HUDEP-2 (cell line): Measurements from ENCODE around the gene DNAH11.

Experiments
- DNase-seq, 76 experiments: peaks; one replicate each; lab custom pipeline; 2025; ENCODE audit not compliant: unreplicated experiment in 76 of 76; lab: John Stamatoyannopoulos, UW

DNAH11 gene

GRCh38 chr7:21947056-21947455 is 404.2 kb downstream of the DNAH11 start:
- DNase-seq, result no peak

DNA sequence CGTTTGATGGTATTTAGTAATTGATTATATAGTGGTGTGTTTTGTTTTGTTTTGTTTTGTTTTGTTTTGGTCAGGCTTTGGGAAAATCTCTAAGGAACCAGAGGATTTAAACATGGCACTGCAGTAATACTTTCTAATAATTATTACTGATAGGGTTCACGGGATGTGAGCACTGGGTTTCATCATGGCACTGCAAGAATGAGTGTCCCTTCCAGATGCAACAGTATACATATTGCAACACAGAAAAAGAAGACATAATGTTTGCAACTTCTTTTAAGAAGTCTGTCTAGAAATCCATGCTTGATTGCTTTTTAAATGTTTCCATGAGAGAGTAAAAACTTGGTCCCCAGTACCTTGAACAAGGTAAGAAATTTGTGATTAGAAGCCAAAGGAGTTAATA is 405.1 kb downstream of the DNAH11 start:
- no peak for DNase-seq

DNA sequence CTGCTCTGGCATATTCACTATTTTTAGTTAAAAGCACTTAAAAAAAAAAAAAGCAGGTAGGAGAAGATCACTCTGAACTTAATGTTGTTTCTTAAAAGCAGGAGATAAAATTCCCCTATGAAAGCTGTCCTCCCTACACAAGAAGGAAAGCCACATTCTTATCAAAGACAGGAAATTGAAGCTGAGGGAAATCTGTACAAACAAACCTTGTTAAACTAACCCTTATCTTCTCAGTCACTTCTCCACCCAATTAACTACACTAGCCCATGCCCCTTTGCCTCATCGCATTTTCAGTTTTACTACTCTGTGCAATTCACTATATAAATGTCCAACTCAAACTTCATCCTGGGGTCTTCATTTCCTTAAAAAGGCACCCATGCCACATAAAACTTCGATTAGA is 405.5 kb downstream of the DNAH11 start:
- DNase-seq, result no peak

DNA sequence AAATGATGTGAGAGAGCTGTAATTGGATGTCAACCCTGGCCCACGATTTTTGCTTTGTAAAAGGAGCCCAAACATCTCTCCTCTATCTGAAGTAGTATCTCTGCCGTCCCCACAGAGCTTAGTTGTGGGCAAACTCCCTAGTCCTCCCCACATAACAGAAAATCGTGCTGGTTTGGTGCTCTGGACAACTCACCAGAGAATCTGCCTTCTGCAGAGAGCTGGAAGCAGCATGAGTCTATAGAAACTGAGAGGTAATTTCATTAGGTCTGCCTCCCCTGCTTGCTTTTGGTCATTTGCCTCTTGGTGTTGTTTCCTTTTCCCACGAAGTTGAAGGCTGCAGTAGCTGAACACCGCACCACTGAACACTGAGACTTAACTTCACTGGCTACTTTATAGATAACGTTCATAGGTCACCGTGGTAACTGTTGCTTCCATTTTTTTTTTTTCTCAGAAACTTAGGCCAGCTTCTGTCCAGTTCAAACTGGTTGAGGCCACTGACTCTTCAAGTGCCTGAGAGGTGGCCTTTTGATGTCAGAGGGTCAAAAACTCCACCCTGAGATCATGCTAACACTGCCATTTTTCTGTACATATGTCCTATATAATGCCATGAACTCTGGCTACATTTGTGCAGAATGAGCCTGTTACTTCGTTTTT is 406.2 kb downstream of the DNAH11 start:
- no peak for DNase-seq
